ENCODE results near the gene SCAMP5.

Gene SCAMP5

DNA sequence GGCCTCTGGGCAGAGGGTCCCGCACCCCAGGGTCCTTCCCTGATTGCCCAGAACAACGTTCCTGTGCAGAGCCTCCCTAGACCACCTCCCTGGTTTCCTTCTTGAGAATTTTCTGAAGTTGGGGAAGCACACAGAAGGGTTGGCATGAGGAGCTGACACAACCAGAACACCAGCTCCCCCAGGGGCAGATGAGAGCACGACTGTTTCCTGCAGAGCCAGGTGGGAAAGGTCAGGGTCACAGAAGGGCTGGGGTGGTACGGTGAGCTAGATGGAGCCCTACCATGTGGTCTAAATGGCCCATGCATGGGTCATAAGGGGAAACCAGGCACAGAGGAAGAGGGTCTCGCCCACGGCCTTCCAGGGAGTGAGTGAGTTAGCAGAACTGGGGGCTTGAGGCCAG lies 38.4 kb downstream of the SCAMP5 start:
- no peak overlapping the region for H3K27ac Mint-ChIP-seq
- H3K36me3 Mint-ChIP-seq (ENCODE audit: low read depth), result peaks cover 21% of the 10 kb centered on the region
- H3K4me3 Mint-ChIP-seq, result no peak overlapping the region
- no peaks in the 10 kb centered on the region for H3K27me3 Mint-ChIP-seq (ENCODE audit: low read depth)
- H3K9me3 Mint-ChIP-seq, result no peaks in the 10 kb centered on the region
- no peak for DNase-seq (ENCODE audit: low spot score)
- H3K4me1 Mint-ChIP-seq (ENCODE audit: low read depth), result peaks cover 53% of the 10 kb centered on the region

- Mint-ChIP-seq H3K4me3 (no peak overlapping the region), H3K9me3 (no peaks in the 10 kb centered on the region), H3K4me1 (ENCODE audit: low read depth) (peaks cover 54% of the 10 kb centered on the region), H3K27ac (no peak overlapping the region), H3K27me3 (ENCODE audit: low read depth) (no peaks in the 10 kb centered on the region), H3K36me3 (ENCODE audit: low read depth) (peaks cover 18% of the 10 kb centered on the region)
- DNase-seq (ENCODE audit: low spot score), result no peak
These were observed 39.3 kb downstream of the SCAMP5 start for GRCh38 chr15:75034615-75035014.

DNA sequence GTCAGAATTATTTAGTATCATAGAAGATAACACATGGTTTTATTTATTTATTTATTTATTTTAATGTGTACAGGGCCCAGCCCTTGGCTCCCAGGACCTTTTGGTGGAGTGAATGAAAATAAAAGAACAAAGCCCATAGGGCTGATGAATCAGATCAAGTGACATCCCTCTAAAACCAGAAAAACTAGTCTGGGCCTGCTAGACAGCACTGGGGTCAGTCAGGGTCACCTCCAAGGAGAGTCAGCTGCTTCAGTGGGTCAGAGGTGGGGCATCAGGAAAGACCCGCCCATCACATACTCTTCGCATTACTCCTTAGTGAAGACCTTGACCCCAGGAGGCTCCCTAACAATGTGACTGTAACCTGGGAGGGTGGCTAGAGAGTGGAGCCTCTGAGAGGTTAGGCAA lies 40.9 kb downstream of the SCAMP5 start:
- peaks cover 61% of the 10 kb centered on the region for H3K4me1 Mint-ChIP-seq (ENCODE audit: low read depth)
- H3K9me3 Mint-ChIP-seq, result no peaks in the 10 kb centered on the region
- H3K27ac Mint-ChIP-seq, result peak overlapping the region; percentile 82

GRCh38 chr15:75037685-75038084 lies 42.3 kb downstream of the SCAMP5 start:
- Mint-ChIP-seq H3K36me3 (ENCODE audit: low read depth) (peaks cover 18% of the 10 kb centered on the region), H3K27ac (peak overlapping the region; percentile 90), H3K4me3 (peak overlapping the region; percentile 71), H3K27me3 (ENCODE audit: low read depth) (no peaks in the 10 kb centered on the region), H3K4me1 (ENCODE audit: low read depth) (peaks cover 57% of the 10 kb centered on the region), H3K9me3 (no peaks in the 10 kb centered on the region)
- DNase-seq (ENCODE audit: low spot score), result peak; percentile 57

More for the DNA sequence above, 40.9 kb downstream of the SCAMP5 start:
- Mint-ChIP-seq H3K36me3 (ENCODE audit: low read depth) (peaks cover 19% of the 10 kb centered on the region), H3K27me3 (ENCODE audit: low read depth) (no peaks in the 10 kb centered on the region), H3K4me3 (peak overlapping the region; percentile 71)
- DNase-seq (ENCODE audit: low spot score), result no peak

DNA sequence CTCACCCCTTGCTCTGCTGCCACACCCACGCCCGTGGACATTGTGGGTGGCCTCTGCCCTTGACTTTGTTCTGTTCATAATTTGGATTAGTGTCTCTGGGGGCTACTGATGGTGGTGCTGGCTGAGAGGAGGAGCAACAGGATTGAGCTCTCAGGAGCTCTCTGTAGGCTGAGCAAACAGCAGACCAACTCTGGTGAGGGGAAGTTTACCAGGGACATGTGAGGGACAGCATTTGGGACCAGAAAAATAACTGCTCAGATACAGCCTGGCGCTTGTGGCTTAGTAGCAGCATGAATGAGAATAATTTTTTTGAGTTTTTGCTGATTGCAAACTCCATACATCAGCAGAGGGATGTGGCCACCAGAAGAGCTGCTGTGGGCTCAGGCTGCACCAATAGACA lies 42.9 kb downstream of the SCAMP5 start:
- Mint-ChIP-seq H3K9me3 (no peaks in the 10 kb centered on the region), H3K4me3 (peak overlapping the region; percentile 71), H3K36me3 (ENCODE audit: low read depth) (peaks cover 20% of the 10 kb centered on the region), H3K27ac (peak overlapping the region; percentile 90), H3K27me3 (ENCODE audit: low read depth) (no peaks in the 10 kb centered on the region), H3K4me1 (ENCODE audit: low read depth) (peaks cover 61% of the 10 kb centered on the region)
- no peak for DNase-seq (ENCODE audit: low spot score)

DNA sequence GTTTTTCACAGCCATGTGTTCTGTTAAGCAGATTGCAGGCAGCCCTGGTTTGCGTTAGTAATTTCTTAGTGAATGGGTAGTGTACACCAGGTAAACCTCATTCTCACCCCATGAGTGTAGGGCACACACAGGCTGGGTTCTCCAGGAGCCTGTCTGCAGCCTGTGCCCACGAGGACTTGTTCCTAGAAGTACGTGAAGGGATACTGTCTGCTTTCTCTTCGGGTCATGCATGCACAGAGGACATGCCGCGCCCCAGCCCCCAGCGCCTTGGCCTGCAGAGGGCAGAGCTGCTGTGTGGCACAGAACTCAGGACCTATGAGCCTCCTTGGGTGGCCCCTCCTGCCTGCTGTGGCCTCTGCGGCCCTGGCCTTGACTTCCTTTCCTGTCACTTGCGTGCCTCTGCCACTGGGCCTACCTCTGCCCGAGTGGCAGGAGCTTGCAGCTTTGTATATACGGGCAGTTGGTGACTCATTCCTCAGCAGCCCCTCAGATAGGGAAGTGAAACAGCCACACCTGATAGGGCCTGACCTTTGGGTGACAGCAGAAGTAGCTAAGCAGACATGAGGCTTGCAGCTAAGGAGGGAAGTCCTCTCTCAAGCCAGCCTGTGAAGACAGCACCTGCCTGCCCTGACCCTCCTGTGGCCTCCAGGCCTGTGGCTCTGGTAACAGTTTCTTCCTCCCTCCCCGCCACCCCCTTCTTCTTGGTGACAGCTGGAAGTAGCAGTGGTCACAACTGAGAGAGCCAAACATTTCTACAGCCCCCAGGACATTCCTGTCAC lies 47.6 kb downstream of the SCAMP5 start:
- no peaks in the 10 kb centered on the region for H3K9me3 Mint-ChIP-seq
- H3K4me3 Mint-ChIP-seq, result peak overlapping the region; percentile 80
- DNase-seq (ENCODE audit: low spot score), result peak; percentile 89
- peaks cover 81% of the 10 kb centered on the region for H3K4me1 Mint-ChIP-seq (ENCODE audit: low read depth)
- peak overlapping the region; percentile 91 for H3K27ac Mint-ChIP-seq
- H3K36me3 Mint-ChIP-seq (ENCODE audit: low read depth), result peaks cover 34% of the 10 kb centered on the region
- no peaks in the 10 kb centered on the region for H3K27me3 Mint-ChIP-seq (ENCODE audit: low read depth)

- Mint-ChIP-seq H3K27me3 (ENCODE audit: low read depth) (no peaks in the 10 kb centered on the region), H3K9me3 (no peaks in the 10 kb centered on the region), H3K36me3 (ENCODE audit: low read depth) (peaks cover 35% of the 10 kb centered on the region), H3K27ac (peak overlapping the region; percentile 91), H3K4me3 (peak overlapping the region; percentile 80), H3K4me1 (ENCODE audit: low read depth) (peaks cover 78% of the 10 kb centered on the region)
- DNase-seq (ENCODE audit: low spot score), result no peak
These were observed 48.3 kb downstream of the SCAMP5 start for GRCh38 chr15:75043509-75044257.

DNA sequence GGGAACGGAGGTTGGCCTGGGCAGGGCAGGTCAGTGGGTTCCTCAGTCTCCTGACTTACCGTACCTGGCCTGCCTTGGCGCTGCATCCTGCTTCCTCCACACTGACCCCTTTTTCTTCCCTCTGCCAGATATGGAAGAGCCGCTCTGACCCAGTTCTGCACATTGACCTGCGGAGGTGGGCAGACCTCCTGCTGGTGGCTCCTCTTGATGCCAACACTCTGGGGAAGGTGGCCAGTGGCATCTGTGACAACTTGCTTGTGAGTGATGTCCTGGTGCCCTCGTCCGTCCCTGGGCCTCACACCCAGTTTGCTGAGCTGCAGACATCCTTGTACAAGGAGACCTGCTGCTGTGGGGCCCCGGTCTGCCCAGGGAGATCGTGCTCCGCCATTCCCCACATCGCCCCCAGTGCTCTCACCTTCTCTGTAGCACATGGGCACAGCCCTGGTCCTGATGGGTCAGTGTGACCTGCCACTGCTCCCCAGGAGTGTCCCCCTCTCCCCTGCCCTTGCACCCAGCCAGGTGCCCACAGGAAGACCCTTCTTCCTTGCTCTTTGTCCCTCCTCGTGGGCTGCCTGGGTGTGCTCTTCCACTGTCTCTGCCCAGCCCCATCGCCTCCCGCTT lies 49.0 kb downstream of the SCAMP5 start:
- H3K36me3 Mint-ChIP-seq (ENCODE audit: low read depth), result peaks cover 38% of the 10 kb centered on the region
- no peaks in the 10 kb centered on the region for H3K27me3 Mint-ChIP-seq (ENCODE audit: low read depth)
- peak overlapping the region; percentile 80 for H3K4me3 Mint-ChIP-seq
- no peaks in the 10 kb centered on the region for H3K9me3 Mint-ChIP-seq
- H3K27ac Mint-ChIP-seq, result peak overlapping the region; percentile 91
- peaks cover 72% of the 10 kb centered on the region for H3K4me1 Mint-ChIP-seq (ENCODE audit: low read depth)
- DNase-seq (ENCODE audit: low spot score), result no peak

DNA sequence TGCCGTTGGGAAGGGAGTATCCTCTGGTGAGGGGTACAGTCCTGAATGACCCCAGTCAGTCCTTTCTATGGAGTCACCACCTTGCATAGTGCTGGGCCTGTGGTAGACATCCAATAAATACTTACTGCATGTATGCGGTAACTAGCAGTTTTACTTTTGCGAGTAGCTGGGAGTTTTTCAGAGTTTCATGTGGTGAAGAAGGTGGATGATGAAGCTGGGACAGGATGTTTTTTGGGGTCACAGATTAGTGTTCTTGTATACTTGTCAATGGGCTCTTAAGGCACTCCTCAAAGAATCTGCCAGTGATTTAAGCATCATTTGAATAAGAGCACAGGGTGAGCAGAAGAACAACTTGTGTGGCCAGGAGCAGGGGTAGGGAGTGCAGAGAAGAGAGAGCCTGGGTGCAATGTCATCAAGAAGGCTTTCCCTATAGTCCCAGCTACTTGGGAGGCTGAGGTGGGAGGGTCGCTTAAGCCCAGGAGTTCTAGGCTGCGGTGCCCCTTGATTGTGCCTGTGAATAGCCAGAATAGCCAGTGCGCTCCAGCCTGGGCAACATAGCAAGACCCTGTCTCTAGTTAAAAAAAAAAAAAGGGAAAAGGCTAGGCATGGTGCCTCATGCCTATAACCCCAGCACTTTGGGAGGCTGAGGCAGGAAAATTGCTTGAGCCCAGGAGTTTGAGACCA lies 50.1 kb downstream of the SCAMP5 start:
- no peak for DNase-seq (ENCODE audit: low spot score)
- Mint-ChIP-seq H3K27ac (peak overlapping the region; percentile 91), H3K36me3 (ENCODE audit: low read depth) (peaks cover 43% of the 10 kb centered on the region), H3K27me3 (ENCODE audit: low read depth) (no peaks in the 10 kb centered on the region), H3K9me3 (no peaks in the 10 kb centered on the region), H3K4me3 (peak overlapping the region; percentile 80), H3K4me1 (ENCODE audit: low read depth) (peaks cover 64% of the 10 kb centered on the region)

DNA sequence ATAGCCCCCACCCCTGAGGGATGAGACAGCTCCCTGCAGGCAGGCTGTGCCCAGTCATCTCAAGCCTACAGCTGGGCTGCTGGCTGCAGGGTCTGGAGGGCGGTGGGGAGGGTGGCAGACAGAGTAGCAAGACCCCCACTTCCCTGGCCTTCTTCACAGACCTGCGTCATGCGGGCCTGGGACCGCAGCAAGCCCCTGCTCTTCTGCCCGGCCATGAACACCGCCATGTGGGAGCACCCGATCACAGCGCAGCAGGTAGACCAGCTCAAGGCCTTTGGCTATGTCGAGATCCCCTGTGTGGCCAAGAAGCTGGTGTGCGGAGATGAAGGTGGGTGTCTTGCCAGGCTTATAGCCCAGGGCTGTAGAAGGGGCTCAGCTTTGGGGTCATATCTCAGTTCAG lies 53.0 kb downstream of the SCAMP5 start:
- no peaks in the 10 kb centered on the region for H3K9me3 Mint-ChIP-seq
- H3K4me3 Mint-ChIP-seq, result no peak overlapping the region
- no peak overlapping the region for H3K27ac Mint-ChIP-seq
- no peak for DNase-seq (ENCODE audit: low spot score)
- H3K36me3 Mint-ChIP-seq (ENCODE audit: low read depth), result peaks cover 47% of the 10 kb centered on the region
- H3K27me3 Mint-ChIP-seq (ENCODE audit: low read depth), result no peaks in the 10 kb centered on the region
- H3K4me1 Mint-ChIP-seq (ENCODE audit: low read depth), result peaks cover 46% of the 10 kb centered on the region

GRCh38 chr15:75049392-75049791 lies 54.0 kb downstream of the SCAMP5 start:
- Mint-ChIP-seq H3K27me3 (ENCODE audit: low read depth) (no peaks in the 10 kb centered on the region), H3K4me3 (no peak overlapping the region), H3K27ac (no peak overlapping the region), H3K4me1 (ENCODE audit: low read depth) (peaks cover 45% of the 10 kb centered on the region), H3K9me3 (no peaks in the 10 kb centered on the region), H3K36me3 (ENCODE audit: low read depth) (peaks cover 48% of the 10 kb centered on the region)
- DNase-seq (ENCODE audit: low spot score), result no peak

DNA sequence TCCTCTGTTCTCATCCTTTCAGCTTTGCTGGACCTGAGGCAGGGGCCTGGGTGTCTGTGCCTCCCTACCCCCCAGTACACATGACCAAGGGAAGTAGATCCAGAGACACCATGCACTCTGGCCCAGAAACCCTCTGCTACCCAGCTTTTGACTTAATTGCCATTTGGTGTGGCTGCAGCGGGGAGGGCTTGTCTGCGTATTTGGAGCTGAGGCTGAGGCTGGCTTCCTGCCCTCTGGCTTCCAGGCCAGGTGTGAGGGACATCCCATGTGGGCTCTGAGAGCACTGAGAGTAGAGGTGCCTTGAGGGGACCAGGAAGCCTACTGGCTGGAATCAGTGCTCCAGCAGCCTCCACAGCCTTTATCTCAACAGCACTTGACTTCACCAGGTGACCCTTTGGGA lies 54.9 kb downstream of the SCAMP5 start:
- peaks cover 42% of the 10 kb centered on the region for H3K36me3 Mint-ChIP-seq (ENCODE audit: low read depth)
- no peak for DNase-seq (ENCODE audit: low spot score)
- H3K27me3 Mint-ChIP-seq (ENCODE audit: low read depth), result no peaks in the 10 kb centered on the region
- no peak overlapping the region for H3K4me3 Mint-ChIP-seq
- no peaks in the 10 kb centered on the region for H3K9me3 Mint-ChIP-seq
- H3K27ac Mint-ChIP-seq, result no peak overlapping the region
- peaks cover 42% of the 10 kb centered on the region for H3K4me1 Mint-ChIP-seq (ENCODE audit: low read depth)

DNA sequence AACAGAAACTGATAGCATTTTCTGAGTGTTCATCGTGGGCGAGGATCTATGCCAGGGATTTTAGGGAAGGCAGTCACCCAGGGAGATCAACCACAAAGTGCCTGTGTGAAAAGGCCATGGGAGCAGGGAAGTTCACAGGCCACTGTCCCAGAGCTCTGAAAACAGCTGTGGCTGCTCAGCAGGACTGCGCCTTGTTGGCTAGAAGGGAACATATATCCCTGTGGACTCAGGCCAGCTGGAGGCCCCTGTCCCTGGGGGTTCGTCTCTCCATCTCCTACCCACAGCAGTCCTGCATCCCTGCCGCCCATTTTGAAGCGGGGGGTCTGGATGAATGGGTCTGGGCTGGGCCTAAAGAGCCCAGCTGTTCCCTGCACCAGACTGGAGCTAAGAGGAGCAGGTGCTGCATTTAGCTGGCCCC lies 55.8 kb downstream of the SCAMP5 start:
- Mint-ChIP-seq H3K27me3 (ENCODE audit: low read depth) (no peaks in the 10 kb centered on the region), H3K4me1 (ENCODE audit: low read depth) (peaks cover 40% of the 10 kb centered on the region), H3K9me3 (no peaks in the 10 kb centered on the region), H3K27ac (no peak overlapping the region), H3K4me3 (no peak overlapping the region), H3K36me3 (ENCODE audit: low read depth) (peaks cover 42% of the 10 kb centered on the region)
- DNase-seq (ENCODE audit: low spot score), result no peak

All from T-helper 2 cell treated with Interferon-gamma antibody and Interleukin-4, amounts not matched to agents 5 μg/mL and 100 μg/mL, for 36 hours (primary cell).